H1 (cell line): ENCODE measurements around the gene VAV2. TPM values are rescaled to one million over a fixed set of nuclear protein-coding genes. Genes with fewer than 3 reads are reported as not detected.

Source experiments
- CTCF ChIA-PET: fragments of 300-600 bp; sonication (Branson Sonifier 250); formaldehyde crosslinking; loops from one replicate; lab custom pipeline; 2021; ENCODE audit not compliant: partially characterized antibody; lab: Charles Lee
- POLR2A ChIA-PET: fragments of 300-600 bp; sonication (Branson Sonifier 250); formaldehyde crosslinking; loops from one replicate; lab custom pipeline; 2021; ENCODE audit warnings: inconsistent platforms; ENCODE audit not compliant: partially characterized antibody; lab: Charles Lee
- DNase-seq, 2 experiments: peaks; one replicate each; pipeline versions ENCODE4 v3.0.0 to v3.0.0-alpha.2; 2010 to 2022; ENCODE audit warnings: low spot score in 2 of 2, low read depth in 1 of 2, mixed read lengths in 1 of 2
- FAIRE-seq: peaks from 2 replicates; lab custom pipeline; 2011; peaks lifted over from hg19 to GRCh38; lab: Jason Lieb, UNC
- H2AFZ ChIP-seq: 2 replicates; pipeline ENCODE4 v1.8.1; 2012; ENCODE audit warnings: low read length, inconsistent platforms
- H2AK5ac ChIP-seq: 2 replicates; pipeline ENCODE4 v1.6.1; 2013; ENCODE audit warnings: low read depth, low read length
- H2BK120ac ChIP-seq: replicated peaks from 2 replicates; pipeline ENCODE3; 2013; ENCODE audit warnings: low read depth, low read length, inconsistent platforms
- H2BK12ac ChIP-seq: 2 replicates; pipeline ENCODE4 v1.6.1; 2013; ENCODE audit warnings: low read depth, low read length
- H2BK15ac ChIP-seq: 2 replicates; pipeline ENCODE4 v1.6.1; 2013; ENCODE audit warnings: low read length
- H2BK20ac ChIP-seq: 2 replicates; pipeline ENCODE4 v1.6.1; 2013; ENCODE audit warnings: low read length
- H2BK5ac ChIP-seq: 2 replicates; pipeline ENCODE4 v1.6.1; 2013; ENCODE audit warnings: low read depth, low read length
- H3K14ac ChIP-seq: 2 replicates; pipeline ENCODE4 v1.6.1; 2013; ENCODE audit warnings: inconsistent platforms; ENCODE audit not compliant: insufficient read length
- H3K18ac ChIP-seq: 2 replicates; pipeline ENCODE4 v1.6.1; 2013; ENCODE audit warnings: low read length; ENCODE audit errors: extremely low read depth
- H3K23ac ChIP-seq: 2 replicates; pipeline ENCODE4 v1.6.1; 2013; ENCODE audit warnings: inconsistent platforms; ENCODE audit not compliant: insufficient read length
- H3K23me2 ChIP-seq: 2 replicates; pipeline ENCODE4 v1.6.1; 2013; ENCODE audit warnings: low read depth, low read length
- H3K27ac ChIP-seq: 2 replicates; pipeline ENCODE4 v1.6.1; 2011; ENCODE audit warnings: low read depth, low read length, inconsistent platforms
- H3K27me3 ChIP-seq, 4 experiments: replicated peaks in 1 of 4; 1 replicate in 1 of 4; 2 replicates in 3 of 4; pipeline versions ENCODE4 v1.6.1 to v1.8.1; 2011 to 2013; ENCODE audit warnings: low read length in 3 of 4, mild to moderate bottlenecking in 3 of 4, inconsistent platforms in 2 of 4, mixed read lengths in 2 of 4, moderate library complexity in 1 of 4; ENCODE audit not compliant: control insufficient read depth in 3 of 4, insufficient read depth in 3 of 4; ENCODE audit errors: extremely low read depth in 1 of 4
- H3K36me3 ChIP-seq, 4 experiments: 2 replicates each; pipeline versions ENCODE4 v1.6.1 to v1.8.1; 2011 to 2013; ENCODE audit warnings: mild to moderate bottlenecking in 4 of 4, low read length in 3 of 4, moderate library complexity in 2 of 4, control low read depth in 1 of 4, inconsistent platforms in 1 of 4; ENCODE audit not compliant: insufficient read depth in 4 of 4, control insufficient read depth in 2 of 4
- H3K4ac ChIP-seq: replicated peaks from 2 replicates; pipeline ENCODE3; 2013; ENCODE audit warnings: low read length, low read depth, mixed read lengths, inconsistent platforms; ENCODE audit not compliant: insufficient read length
- H3K4me1 ChIP-seq, 4 experiments: replicated peaks in 1 of 4; 1 replicate in 1 of 4; 2 replicates in 3 of 4; pipeline versions ENCODE4 v1.6.1 to v1.8.1; 2011 to 2013; ENCODE audit warnings: low read length in 3 of 4, inconsistent platforms in 2 of 4, mixed read lengths in 1 of 4; ENCODE audit not compliant: insufficient read depth in 4 of 4, control insufficient read depth in 3 of 4
- H3K4me2 ChIP-seq, 2 experiments: 2 replicates each; pipeline versions ENCODE4 v1.6.1 to v1.8.1; 2011 to 2013; ENCODE audit warnings: low read depth in 2 of 2, low read length in 2 of 2, control low read depth in 1 of 2, inconsistent platforms in 1 of 2, mild to moderate bottlenecking in 1 of 2; ENCODE audit not compliant: insufficient read depth in 1 of 2
- H3K4me3 ChIP-seq, 4 experiments: fragments of 200-600, 300-600 bp in 1 of 4; sonication (generic), shearing (Covaris generic), sonication (Bioruptor Twin) in 1 of 4; 2 replicates each; pipeline versions ENCODE4 v1.5.1 to v1.8.1; 2011 to 2016; ENCODE audit warnings: low read length in 4 of 4, low read depth in 3 of 4, control low read depth in 2 of 4, inconsistent platforms in 2 of 4, mild to moderate bottlenecking in 2 of 4, mixed read lengths in 1 of 4, moderate library complexity in 1 of 4; ENCODE audit not compliant: insufficient read depth in 2 of 4; ENCODE audit errors: extremely low read depth in 1 of 4
- H3K56ac ChIP-seq: replicated peaks from 2 replicates; pipeline ENCODE3; 2013; ENCODE audit warnings: low read depth, mild to moderate bottlenecking, mixed read lengths, low read length, inconsistent platforms; ENCODE audit not compliant: insufficient read length
- H3K79me1 ChIP-seq: 2 replicates; pipeline ENCODE4 v1.6.1; 2013; ENCODE audit warnings: low read depth, low read length, control low read depth
- H3K79me2 ChIP-seq, 2 experiments: 2 replicates each; pipeline versions ENCODE4 v1.6.1 to v1.8.1; 2012 to 2013; ENCODE audit warnings: low read length in 2 of 2, mild to moderate bottlenecking in 2 of 2, inconsistent platforms in 1 of 2; ENCODE audit not compliant: insufficient read depth in 2 of 2, control insufficient read depth in 1 of 2
- H3K9ac ChIP-seq, 4 experiments: replicated peaks in 1 of 4; 1 replicate in 1 of 4; 2 replicates in 3 of 4; pipeline versions ENCODE4 v1.6.1 to v1.8.1; 2011 to 2013; ENCODE audit warnings: low read depth in 3 of 4, low read length in 3 of 4, control low read depth in 2 of 4, mild to moderate bottlenecking in 2 of 4, moderate library complexity in 2 of 4, inconsistent platforms in 1 of 4; ENCODE audit errors: extremely low read depth in 1 of 4
- H3K9me3 ChIP-seq, 2 experiments: 2 replicates each; pipeline versions ENCODE4 v1.6.1 to v1.8.1; 2012 to 2013; ENCODE audit warnings: mild to moderate bottlenecking in 2 of 2, moderate library complexity in 2 of 2, control low read depth in 1 of 2, inconsistent platforms in 1 of 2, low read depth in 1 of 2, low read length in 1 of 2, mixed read lengths in 1 of 2; ENCODE audit not compliant: insufficient read depth in 2 of 2
- H4K20me1 ChIP-seq, 2 experiments: replicated peaks in 1 of 2; 2 replicates each; pipeline versions ENCODE3 to v1.8.1; 2011 to 2013; ENCODE audit warnings: inconsistent platforms in 2 of 2, low read length in 2 of 2, mild to moderate bottlenecking in 1 of 2; ENCODE audit not compliant: insufficient read depth in 2 of 2, control insufficient read depth in 1 of 2
- H4K5ac ChIP-seq: 2 replicates; pipeline ENCODE4 v1.6.1; 2013; ENCODE audit warnings: low read length, low read depth, mixed read lengths, inconsistent platforms; ENCODE audit not compliant: insufficient read length
- H4K8ac ChIP-seq: 2 replicates; pipeline ENCODE4 v1.8.0; 2013; ENCODE audit warnings: mild to moderate bottlenecking, moderate library complexity, low read length, inconsistent platforms; ENCODE audit not compliant: insufficient read depth; ENCODE audit errors: extremely low read depth
- H4K91ac ChIP-seq: replicated peaks from 2 replicates; pipeline ENCODE3; 2013; ENCODE audit warnings: low read length, mixed read lengths, inconsistent platforms; ENCODE audit not compliant: insufficient read length
- BACH1 ChIP-seq: IDR thresholded peaks from 2 replicates; pipeline ENCODE4 v1.6.1; 2012; ENCODE audit warnings: low read length, improper control_type of control experiment
- EZH2 ChIP-seq: fragments of 200-600 bp; sonication (generic); IDR thresholded peaks from 2 replicates; pipeline ENCODE4 v1.7.1; 2012; ENCODE audit warnings: low read depth, mild to moderate bottlenecking, moderate library complexity, low read length, inconsistent platforms; ENCODE audit not compliant: severe bottlenecking
- WGBS, 2 experiments: shearing (Covaris generic) in 1 of 2; methylation state at CpG; one replicate each; pipeline versions ENCODE4 v1.1.6 to v1.1.7; 2013 to 2015; ENCODE audit warnings: low lambda C conversion rate in 2 of 2, mixed read lengths in 2 of 2, inconsistent platforms in 1 of 2, low coverage in 1 of 2, missing lambda C conversion rate in 1 of 2; ENCODE audit not compliant: insufficient replicate concordance in 2 of 2, insufficient coverage in 1 of 2, insufficient read length in 1 of 2; ENCODE audit errors: extremely low coverage in 1 of 2, missing lambda C conversion rate in 1 of 2; 5-methylcytosine and 5-hydroxymethylcytosine counted together
- polyA plus RNA-seq, 7 experiments: library from polyadenylated mRNA; depleted of rRNA in 3 of 7; stranded (reverse) in 5 of 7; unstranded in 2 of 7; fragments of >200 nt in 5 of 7; fragments of 200-250 nt in 2 of 7; gene quantifications; 1 replicate in 5 of 7; 2 replicates in 1 of 7; 4 replicates in 1 of 7; pipeline versions ENCODE4 v1.2.1 to v1.2.3, GENCODE V29; 2011 to 2013; ENCODE audit warnings: missing spikeins in 2 of 7, mixed read lengths in 2 of 7
- total RNA-seq: library from RNA; stranded (reverse); fragmentation: NEBNext Ultra II Directional; extraction: Animal tissue kit (Norgen Biotek cat#: 25700); gene quantifications from 2 replicates; pipeline ENCODE4 v1.2.1, GENCODE V29; 2021

VAV2 gene
- total and polyA plus RNA-seq, 2 of the 8 experiments (the other 6 are each of a cell fraction or from before 2014, with no cell fraction given) = 13.6 to 37.6 TPM

GRCh38 chr9:133768371-133768858, 223.7 kb downstream of the VAV2 start:
- H3K9me3 ChIP-seq = peaks cover 0 to 3% of the 10 kb centered on the region in 2 experiments; a peak in 1 of 4 replicates
- no peak overlapping the region for H3K4me2 ChIP-seq
- H4K5ac ChIP-seq = no peak overlapping the region
- peaks cover 2 to 3% of the 10 kb centered on the region in 2 experiments for H4K20me1 ChIP-seq
- no peak for FAIRE-seq
- H3K27me3 ChIP-seq = no peaks in the 10 kb centered on the region; a peak in 1 of 7 replicates
- H3K27ac ChIP-seq = no peak overlapping the region
- no peak overlapping the region for H2AK5ac ChIP-seq
- H3K4me3 ChIP-seq = no peak overlapping the region
- no peak overlapping the region for H3K23ac ChIP-seq
- H2BK15ac ChIP-seq = no peak overlapping the region
- no peaks in the 10 kb centered on the region; the same call in 1 of the 2 replicates for H3K23me2 ChIP-seq
- ChIA-PET POLR2A (interaction anchor here (1.7 kb wide), 1 partner anchor 10 kb away, joined by 3 read pairs; no protein-coding TSS in a partner anchor), CTCF (interaction anchor here (0.9 to 6.8 kb wide), 21 partner anchors 8 to 239 kb away, joined by 3 to 65 read pairs (median 5); no protein-coding TSS in a partner anchor)
- 97% methylated on average over 17 of the region's 17 CpGs; no CpG with 5 or more reads in 1 of the 2 experiments for WGBS, 2 experiments
- peaks cover 2 to 12% (median 9%) of the 10 kb centered on the region in 4 experiments; a peak in 6 of 8 replicates for H3K36me3 ChIP-seq
- H3K9ac ChIP-seq = no peak overlapping the region
- H2BK5ac ChIP-seq = no peak overlapping the region
- no peak overlapping the region for H4K91ac ChIP-seq
- no peak overlapping the region for H2BK120ac ChIP-seq
- no peak overlapping the region for H2BK20ac ChIP-seq
- H3K56ac ChIP-seq = no peak overlapping the region
- no peak overlapping the region for H4K8ac ChIP-seq
- no peak overlapping the region for H3K4ac ChIP-seq
- no peak overlapping the region for H3K14ac ChIP-seq
- no peaks in the 10 kb centered on the region for H3K79me1 ChIP-seq
- H3K18ac ChIP-seq = no peak overlapping the region
- H3K79me2 ChIP-seq = no peaks in the 10 kb centered on the region
- no peaks in the 10 kb centered on the region for H3K4me1 ChIP-seq
- no peak overlapping the region for H2BK12ac ChIP-seq
- H2AFZ ChIP-seq = no peak overlapping the region
- no peak for DNase-seq
- TF ChIP-seq BACH1 (no peak), EZH2 (no peak)
